GM18526 (cell line): ENCODE results near the gene LGMN.

Source experiments
- POLR2A ChIP-seq: IDR thresholded peaks from 3 replicates; pipeline ENCODE4 v1.6.1; 2011; ENCODE audit not compliant: insufficient read length; ENCODE audit errors: extremely low read depth

The LGMN gene

DNA sequence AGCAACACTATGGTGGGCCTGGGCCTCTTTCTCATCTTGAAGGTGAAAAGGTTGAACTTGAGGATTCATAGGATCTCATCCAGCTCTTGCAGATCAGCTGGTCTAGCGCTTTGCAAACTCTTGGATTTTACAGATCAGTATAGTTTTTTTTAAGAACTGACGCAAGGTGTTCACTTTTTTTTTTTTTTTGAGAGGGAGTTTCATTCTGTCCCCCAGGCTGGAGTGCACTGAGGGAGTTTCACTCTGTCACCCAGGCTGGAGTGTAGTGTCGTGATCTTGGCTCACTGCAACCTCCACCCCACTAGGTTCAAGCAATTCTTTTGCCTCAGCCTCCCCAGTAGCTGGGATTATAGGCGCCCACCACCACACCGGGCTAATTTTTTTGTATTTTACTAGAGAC lies 20.4 kb upstream of the LGMN start:
- no peak for TF ChIP-seq POLR2A

DNA sequence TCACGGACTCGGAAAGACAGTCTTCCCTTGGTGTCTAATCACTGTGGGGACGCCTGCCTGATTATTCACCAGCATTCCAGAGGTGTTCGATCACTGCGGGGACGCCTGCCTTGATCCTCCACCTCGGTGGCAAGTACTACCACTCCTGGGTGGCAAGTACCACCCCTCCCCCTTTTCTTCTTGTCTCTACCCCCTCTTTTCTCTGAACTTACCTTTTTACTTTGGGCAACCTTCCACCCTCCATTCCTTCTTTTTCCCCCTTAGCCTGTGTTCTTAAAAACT lies 12.0 kb upstream of the LGMN start:
- TF ChIP-seq POLR2A = no peak

DNA sequence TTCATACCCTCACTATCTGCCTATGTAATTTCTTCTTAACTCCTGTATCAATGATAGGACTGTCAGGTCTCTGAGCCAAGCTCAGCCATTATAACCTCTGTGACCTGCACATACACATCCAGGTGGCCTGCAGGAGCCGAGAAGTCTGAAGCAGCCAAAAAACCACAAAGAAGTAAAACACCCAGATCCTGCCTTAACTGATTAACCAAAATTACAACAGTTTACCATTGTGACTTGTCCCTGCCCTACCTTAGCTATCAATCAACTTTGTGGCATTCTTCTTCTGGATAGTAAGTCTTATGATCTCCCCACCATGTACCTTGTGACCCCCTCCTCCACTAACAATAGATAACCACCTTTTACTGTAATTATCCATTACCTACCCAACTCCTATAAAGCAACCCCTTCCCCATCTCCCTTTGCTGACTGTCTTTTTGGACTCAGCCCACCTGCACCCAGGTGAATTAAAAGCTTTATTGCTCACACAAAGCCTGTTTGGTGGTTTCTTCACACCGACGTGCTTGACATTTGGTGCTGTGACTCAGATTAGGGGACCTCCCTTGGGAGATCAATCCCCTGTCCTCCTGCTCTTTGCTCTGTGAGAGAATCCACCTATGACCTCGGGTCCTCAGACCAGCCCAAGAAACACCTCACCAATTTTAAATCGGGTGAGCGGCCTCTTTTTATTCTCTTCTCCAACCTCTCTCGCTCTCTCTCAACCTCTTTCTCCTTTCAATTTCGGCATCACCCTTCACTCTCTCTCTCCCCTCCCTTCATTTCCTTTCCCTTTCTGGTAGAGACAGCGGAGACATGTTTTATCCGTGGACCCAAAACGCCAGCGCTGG lies 11.5 kb upstream of the LGMN start:
- TF ChIP-seq POLR2A = no peak

DNA sequence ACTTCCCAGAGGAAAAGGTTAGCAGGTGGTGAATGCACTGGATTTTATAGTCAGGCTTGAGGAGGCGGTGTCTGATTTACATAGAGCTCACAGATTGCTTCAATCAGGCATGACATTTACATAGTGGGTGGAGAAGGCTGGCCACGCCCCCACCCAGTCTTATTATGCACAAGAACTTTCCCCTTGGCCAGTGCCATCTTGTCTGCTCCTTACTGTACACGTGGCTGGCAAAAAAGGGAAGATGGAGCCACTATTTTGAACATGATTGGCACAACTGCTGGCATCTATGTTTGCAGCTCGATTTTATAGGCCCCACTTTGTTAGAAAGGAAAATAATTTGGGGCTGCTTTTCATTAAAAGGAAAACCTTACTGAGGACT lies 10.9 kb upstream of the LGMN start:
- TF ChIP-seq POLR2A = no peak

- no peak for TF ChIP-seq POLR2A
These were observed 8.0 kb upstream of the LGMN start for GRCh38 chr14:92756446-92756845.

DNA sequence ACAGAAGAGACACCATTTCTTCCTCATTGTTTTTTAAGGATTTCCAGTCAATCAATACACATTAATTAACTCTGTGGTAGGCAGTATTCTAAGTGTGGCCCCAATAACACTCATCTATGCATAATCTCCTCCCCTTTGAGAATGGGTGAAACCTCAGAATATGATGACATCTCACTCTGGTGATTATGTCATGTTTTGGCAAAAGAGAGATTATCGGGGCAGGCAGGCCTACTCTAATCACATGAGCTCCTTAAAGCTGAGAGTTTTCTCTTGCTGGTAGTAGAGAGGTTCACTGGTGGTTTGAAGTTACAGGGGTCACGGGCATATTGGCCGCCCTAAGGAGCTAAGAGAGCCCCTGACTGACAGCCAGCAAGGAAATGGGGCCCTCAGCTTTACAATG lies 7.1 kb upstream of the LGMN start:
- no peak for TF ChIP-seq POLR2A

- TF ChIP-seq POLR2A = no peak
These were observed 6.5 kb upstream of the LGMN start for GRCh38 chr14:92754966-92755365.

GRCh38 chr14:92753250-92753649 lies 4.8 kb upstream of the LGMN start:
- no peak for TF ChIP-seq POLR2A

DNA sequence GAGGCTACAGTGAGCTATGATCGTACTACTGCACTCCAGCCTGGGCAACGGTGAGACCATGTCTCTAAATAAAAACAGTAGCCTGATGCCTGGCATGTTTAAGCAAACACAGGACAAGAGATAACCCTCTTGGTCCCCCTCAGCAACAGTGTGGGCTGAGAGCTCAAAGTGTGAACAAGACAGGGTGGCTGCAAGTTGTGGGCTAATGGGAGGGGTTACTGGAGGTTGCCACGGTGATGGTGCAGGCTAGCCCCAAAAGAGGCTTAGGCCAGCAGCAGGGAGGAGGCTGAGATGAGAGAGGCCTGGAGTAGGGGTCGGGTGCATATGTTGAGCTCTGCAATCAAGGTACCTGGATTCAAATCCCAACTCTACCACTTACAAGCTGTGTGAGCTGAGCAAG lies 3.4 kb upstream of the LGMN start:
- no peak for TF ChIP-seq POLR2A

DNA sequence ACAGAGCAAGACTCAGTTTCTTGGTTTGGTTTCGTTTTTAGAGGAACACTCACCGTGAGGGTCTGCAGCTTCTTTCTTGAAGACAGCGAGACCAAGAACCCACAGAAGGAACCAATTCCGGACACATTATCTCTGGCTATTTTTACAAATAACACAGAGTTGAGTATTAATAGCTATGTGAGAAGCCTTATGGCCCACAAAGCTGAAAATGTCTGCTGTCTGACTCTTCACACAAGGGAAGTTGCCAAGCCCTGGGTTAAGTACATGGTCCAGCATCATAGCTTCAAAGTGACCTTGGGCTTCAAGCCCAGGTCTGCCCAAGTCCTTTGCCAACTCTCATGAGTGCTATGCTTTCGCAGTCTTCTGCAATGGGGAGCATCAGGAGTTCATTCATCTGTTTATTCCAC lies 2.6 kb upstream of the LGMN start:
- TF ChIP-seq POLR2A = no peak

GRCh38 chr14:92747701-92748258 lies 647 bp downstream of the LGMN start:
- no peak for TF ChIP-seq POLR2A

DNA sequence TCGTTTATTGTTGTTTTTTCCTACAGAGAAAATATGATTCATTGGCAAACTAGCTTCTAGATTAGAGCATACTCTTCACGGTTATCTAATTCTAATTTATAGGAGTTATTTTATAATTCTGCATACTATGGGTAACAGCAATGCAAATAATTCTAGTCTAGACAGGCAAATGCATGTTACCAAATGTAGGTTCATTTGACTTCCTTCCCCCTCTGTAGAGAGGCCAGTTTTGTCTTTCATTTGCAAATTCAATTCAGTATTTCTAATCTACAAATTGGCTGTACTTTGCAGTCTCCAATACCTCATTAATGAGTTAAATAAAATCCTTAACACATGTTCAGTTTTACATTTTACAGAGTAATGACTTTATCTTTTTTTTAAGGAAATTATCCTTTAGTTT lies 4.2 kb downstream of the LGMN start:
- TF ChIP-seq POLR2A = no peak

DNA sequence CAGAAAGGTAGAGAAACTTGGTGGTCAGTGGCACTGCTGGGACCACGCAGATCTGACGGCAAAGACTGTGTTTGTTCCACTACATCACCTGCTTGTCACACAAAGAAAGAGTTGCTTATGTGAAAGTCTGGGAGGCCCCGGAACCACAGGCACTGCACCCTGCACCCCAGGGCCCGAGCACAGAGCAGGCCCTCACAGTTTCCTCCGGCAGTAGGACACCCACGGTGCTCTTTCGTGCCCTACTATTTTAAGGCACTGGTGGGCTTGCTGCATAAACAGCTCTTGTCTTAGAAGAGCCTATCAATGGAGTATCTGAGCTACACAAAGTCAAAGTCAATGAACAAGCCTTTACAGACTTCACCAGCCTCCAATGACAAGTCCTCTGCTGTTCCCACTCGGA lies 8.0 kb downstream of the LGMN start:
- TF ChIP-seq POLR2A = no peak

- no peak for TF ChIP-seq POLR2A
These were observed 10.7 kb downstream of the LGMN start for GRCh38 chr14:92737619-92738188.

- TF ChIP-seq POLR2A = no peak
These were observed 11.2 kb downstream of the LGMN start for GRCh38 chr14:92737206-92737605.

GRCh38 chr14:92735344-92735743 lies 13.1 kb downstream of the LGMN start:
- TF ChIP-seq POLR2A = no peak

- TF ChIP-seq POLR2A = no peak
These were observed 13.8 kb downstream of the LGMN start for GRCh38 chr14:92734618-92735017.
